Loucy (cell line): ENCODE results near the gene FGGY.

ENCODE experiments used
- EZH2phosphoT487 ChIP-seq: fragments of 200-600 bp; IDR thresholded peaks from 2 replicates; pipeline ENCODE4 v1.6.1; 2018; ENCODE audit warnings: antibody characterized with exemption, mild to moderate bottlenecking, moderate library complexity, borderline replicate concordance
- TF ChIP-seq, protein P1 (sequence below): fragments of 200-600 bp; sonication (generic); conservative IDR thresholded peaks from 2 replicates; pipeline ENCODE4 v1.5.1; 2014; ENCODE audit warnings: mild to moderate bottlenecking, antibody characterized with exemption, low read length

DNA sequence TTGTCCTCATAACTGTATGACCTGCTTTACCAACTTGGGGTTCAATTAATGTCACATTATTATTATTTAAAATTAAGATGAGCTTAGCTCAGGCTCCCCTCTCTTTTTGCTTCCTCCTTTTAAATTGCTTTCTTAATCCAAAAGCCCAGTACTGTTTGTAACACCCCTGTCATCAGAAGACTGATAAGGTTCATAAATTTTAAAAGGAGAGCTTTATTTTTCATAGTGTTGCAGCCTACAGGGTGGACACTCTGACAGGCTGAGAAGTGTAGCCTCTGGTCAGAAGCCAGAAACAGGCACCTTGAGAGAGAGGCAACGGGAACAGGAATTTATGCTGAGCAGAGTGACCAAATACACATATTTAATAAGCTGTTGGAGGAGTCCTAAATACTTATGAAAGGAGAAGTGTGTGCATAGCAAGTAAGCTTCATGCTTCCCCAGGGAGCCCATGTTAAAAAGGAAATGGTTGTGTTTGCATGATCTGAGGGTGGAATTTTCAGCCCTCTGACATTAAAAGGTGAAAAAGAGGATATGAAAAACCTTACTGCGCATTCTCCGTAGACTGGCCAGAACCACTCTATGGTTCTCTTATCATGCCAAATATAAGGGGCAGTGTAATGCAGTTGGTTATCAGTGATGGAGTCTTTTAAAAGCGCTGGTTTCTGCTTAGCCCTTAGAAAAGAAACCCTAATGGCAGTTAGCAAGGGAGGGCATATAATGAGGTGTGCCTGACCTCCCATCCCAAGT lies 30.5 kb upstream of the FGGY start:
- TF ChIP-seq, protein P1, sequence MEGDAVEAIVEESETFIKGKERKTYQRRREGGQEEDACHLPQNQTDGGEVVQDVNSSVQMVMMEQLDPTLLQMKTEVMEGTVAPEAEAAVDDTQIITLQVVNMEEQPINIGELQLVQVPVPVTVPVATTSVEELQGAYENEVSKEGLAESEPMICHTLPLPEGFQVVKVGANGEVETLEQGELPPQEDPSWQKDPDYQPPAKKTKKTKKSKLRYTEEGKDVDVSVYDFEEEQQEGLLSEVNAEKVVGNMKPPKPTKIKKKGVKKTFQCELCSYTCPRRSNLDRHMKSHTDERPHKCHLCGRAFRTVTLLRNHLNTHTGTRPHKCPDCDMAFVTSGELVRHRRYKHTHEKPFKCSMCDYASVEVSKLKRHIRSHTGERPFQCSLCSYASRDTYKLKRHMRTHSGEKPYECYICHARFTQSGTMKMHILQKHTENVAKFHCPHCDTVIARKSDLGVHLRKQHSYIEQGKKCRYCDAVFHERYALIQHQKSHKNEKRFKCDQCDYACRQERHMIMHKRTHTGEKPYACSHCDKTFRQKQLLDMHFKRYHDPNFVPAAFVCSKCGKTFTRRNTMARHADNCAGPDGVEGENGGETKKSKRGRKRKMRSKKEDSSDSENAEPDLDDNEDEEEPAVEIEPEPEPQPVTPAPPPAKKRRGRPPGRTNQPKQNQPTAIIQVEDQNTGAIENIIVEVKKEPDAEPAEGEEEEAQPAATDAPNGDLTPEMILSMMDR = no peak
- no peak for TF ChIP-seq EZH2phosphoT487
